Measurements from ENCODE around the gene C7orf33. TPM values are rescaled to one million over a fixed set of nuclear protein-coding genes. Genes with fewer than 3 reads are reported as not detected.

The C7orf33 gene
- total RNA-seq, 3 donors from 2014 or later (not counting 1 experiment from before 2014, with no cell fraction given): not detected

DNA sequence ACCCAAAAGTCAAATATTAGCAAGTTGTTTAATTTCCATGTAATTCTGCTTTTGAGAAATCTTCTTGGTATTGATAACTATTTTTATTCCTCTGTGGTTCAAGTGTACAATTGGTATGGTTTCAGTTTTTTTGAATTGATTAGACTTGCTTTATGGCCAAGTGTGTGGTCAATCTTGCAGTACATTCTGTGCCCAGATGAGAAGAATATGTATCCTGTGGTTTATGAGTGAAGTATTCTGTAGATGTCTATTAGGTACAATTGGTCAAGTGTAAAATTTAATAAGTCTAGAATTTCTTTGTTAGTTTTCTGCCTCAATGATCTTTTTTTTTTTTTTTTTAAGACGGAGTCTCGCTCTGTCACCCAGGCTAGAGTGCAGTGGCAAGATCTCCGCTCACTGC is 36.6 kb upstream of the C7orf33 start:
- no peak overlapping the region for H3K4me3 Mint-ChIP-seq
- Histone ChIP-seq H3K4me1 (ENCODE audit: control insufficient read depth, insufficient read depth, low read length) (no peaks in the 10 kb centered on the region), H3K27me3 (ENCODE audit: control insufficient read depth, insufficient read depth, low read length) (no peaks in the 10 kb centered on the region), H3K27ac (ENCODE audit: low read length) (no peak overlapping the region), H3K9me3 (ENCODE audit: control insufficient read depth, insufficient read depth, low read length) (no peaks in the 10 kb centered on the region), H3K36me3 (ENCODE audit: control insufficient read depth, insufficient read depth, low read length) (no peaks in the 10 kb centered on the region), H3K4me3 (ENCODE audit: low read length) (no peak overlapping the region)
- TF ChIP-seq, protein P1, sequence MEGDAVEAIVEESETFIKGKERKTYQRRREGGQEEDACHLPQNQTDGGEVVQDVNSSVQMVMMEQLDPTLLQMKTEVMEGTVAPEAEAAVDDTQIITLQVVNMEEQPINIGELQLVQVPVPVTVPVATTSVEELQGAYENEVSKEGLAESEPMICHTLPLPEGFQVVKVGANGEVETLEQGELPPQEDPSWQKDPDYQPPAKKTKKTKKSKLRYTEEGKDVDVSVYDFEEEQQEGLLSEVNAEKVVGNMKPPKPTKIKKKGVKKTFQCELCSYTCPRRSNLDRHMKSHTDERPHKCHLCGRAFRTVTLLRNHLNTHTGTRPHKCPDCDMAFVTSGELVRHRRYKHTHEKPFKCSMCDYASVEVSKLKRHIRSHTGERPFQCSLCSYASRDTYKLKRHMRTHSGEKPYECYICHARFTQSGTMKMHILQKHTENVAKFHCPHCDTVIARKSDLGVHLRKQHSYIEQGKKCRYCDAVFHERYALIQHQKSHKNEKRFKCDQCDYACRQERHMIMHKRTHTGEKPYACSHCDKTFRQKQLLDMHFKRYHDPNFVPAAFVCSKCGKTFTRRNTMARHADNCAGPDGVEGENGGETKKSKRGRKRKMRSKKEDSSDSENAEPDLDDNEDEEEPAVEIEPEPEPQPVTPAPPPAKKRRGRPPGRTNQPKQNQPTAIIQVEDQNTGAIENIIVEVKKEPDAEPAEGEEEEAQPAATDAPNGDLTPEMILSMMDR (IDR thresholded peaks at IDR 0.05): no peak
- intact Hi-C loops (cut with micrococcal nuclease): no loop called here
- no peak for ATAC-seq
- no peak for DNase-seq
- no peak overlapping the region for H3K27ac Mint-ChIP-seq
- H3K4me1 Mint-ChIP-seq: peaks cover 5 to 6% of the 10 kb centered on the region in 2 donors
- WGBS (ENCODE audit: insufficient coverage): 100% methylated on average over 3 of the region's 3 CpGs
- H3K27me3 Mint-ChIP-seq (ENCODE audit: low read depth in 2 of 2): peaks cover 6 to 8% of the 10 kb centered on the region in 2 donors
- H3K36me3 Mint-ChIP-seq: no peaks in the 10 kb centered on the region
- H3K9me3 Mint-ChIP-seq: peaks cover 0 to 2% of the 10 kb centered on the region in 2 donors

DNA sequence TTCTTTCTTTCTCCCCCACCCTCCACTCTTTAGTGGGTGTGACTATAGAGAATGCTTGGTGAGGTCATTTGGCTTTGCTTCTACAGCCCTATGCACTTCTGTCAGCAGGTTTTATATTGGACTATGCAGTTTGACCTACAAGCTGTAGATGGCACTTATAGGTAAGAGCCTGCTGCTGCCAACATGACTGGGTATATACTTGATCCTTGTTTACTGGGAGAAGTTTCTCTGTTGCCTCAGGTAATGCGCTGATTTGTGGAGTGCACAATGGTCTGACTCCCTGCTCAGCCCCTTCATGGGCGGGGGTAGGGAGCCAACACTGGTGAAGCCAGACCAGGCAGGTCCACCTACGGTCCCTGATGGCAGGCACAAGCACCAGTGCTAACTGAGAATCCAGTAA is 33.7 kb upstream of the C7orf33 start:
- no peaks in the 10 kb centered on the region for H3K9me3 ChIP-seq (ENCODE audit: control insufficient read depth, insufficient read depth, low read length)
- 97% methylated on average over 3 of the region's 3 CpGs for WGBS (ENCODE audit: insufficient coverage)

DNA sequence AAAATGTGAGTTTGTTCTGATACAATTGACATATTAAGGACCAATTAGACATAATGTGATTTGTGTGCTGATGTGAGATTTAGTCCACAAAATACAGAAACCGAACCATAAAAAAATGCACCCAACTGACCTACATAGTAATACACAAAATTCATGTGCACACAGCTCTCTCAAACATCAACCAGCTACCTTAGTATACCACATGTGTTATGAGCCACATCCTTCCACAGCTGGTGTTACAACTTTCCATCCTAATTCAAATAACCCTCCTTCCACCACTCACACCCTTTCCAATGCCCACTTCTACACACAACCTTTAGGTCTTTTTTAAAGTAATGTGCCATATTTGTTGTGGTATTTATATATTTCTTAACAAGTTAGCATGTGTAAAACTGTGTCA is 31.7 kb upstream of the C7orf33 start:
- H3K27me3 ChIP-seq (ENCODE audit: control insufficient read depth, insufficient read depth, low read length): no peaks in the 10 kb centered on the region
- H3K27ac Mint-ChIP-seq: peak overlapping the region in 1 of 2 donors; percentile 11
- H3K9me3 ChIP-seq (ENCODE audit: control insufficient read depth, insufficient read depth, low read length): no peaks in the 10 kb centered on the region
- peaks cover 14 to 22% of the 10 kb centered on the region in 2 donors for H3K4me1 Mint-ChIP-seq
- peak overlapping the region; percentile 29 for H3K4me3 Mint-ChIP-seq
- intact Hi-C loops (cut with micrococcal nuclease): no loop called here
- peaks cover 2% of the 10 kb centered on the region for H3K4me1 ChIP-seq (ENCODE audit: control insufficient read depth, insufficient read depth, low read length)
- TF ChIP-seq, protein P1 (IDR thresholded peaks at IDR 0.05): no peak
- no peaks in the 10 kb centered on the region for H3K36me3 Mint-ChIP-seq
- no peak overlapping the region for H3K27ac ChIP-seq (ENCODE audit: low read length)
- DNase-seq (no peak), ATAC-seq (peak; percentile 47 to 88 (median 63))
- H3K9me3 Mint-ChIP-seq: no peaks in the 10 kb centered on the region
- WGBS (ENCODE audit: insufficient coverage): 57% methylated on average over 1 of the region's 1 CpG
- H3K4me3 ChIP-seq (ENCODE audit: low read length): no peak overlapping the region
- peaks cover 8 to 9% of the 10 kb centered on the region in 2 donors for H3K27me3 Mint-ChIP-seq (ENCODE audit: low read depth in 2 of 2)
- no peaks in the 10 kb centered on the region for H3K36me3 ChIP-seq (ENCODE audit: control insufficient read depth, insufficient read depth, low read length)

More for the DNA sequence above, 33.7 kb upstream of the C7orf33 start:
- H3K9me3 Mint-ChIP-seq: no peaks in the 10 kb centered on the region
- H3K36me3 Mint-ChIP-seq: no peaks in the 10 kb centered on the region
- peaks cover 8 to 9% of the 10 kb centered on the region in 2 donors for H3K27me3 Mint-ChIP-seq (ENCODE audit: low read depth in 2 of 2)
- DNase-seq (no peak), ATAC-seq (no peak)
- Histone ChIP-seq H3K27ac (ENCODE audit: low read length) (no peak overlapping the region), H3K4me1 (ENCODE audit: control insufficient read depth, insufficient read depth, low read length) (no peaks in the 10 kb centered on the region), H3K27me3 (ENCODE audit: control insufficient read depth, insufficient read depth, low read length) (no peaks in the 10 kb centered on the region), H3K4me3 (ENCODE audit: low read length) (no peak overlapping the region), H3K36me3 (ENCODE audit: control insufficient read depth, insufficient read depth, low read length) (no peaks in the 10 kb centered on the region)
- TF ChIP-seq, protein P1 (IDR thresholded peaks at IDR 0.05): no peak
- peaks cover 12 to 18% of the 10 kb centered on the region in 2 donors for H3K4me1 Mint-ChIP-seq
- H3K27ac Mint-ChIP-seq: no peak overlapping the region
- intact Hi-C loops (cut with micrococcal nuclease): no loop called here
- no peak overlapping the region for H3K4me3 Mint-ChIP-seq

DNA sequence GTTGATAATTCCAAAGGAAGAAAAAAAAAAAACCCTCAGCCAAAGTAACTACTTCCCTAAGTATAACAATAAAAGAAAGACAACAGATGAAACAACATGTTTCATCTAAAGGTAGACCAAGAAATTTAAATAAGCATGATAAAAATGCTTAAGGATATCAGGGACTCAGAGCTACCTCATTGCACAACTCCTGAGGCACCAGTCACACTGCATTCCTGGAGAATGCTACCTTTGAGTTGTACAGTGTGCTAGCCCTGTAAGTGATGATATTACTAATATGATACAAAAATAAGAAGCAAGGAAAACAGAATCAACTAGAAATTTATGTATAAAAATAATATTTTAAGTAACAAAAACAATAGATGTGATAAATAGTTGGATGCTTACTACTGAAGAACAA is 29.5 kb upstream of the C7orf33 start:
- TF ChIP-seq, protein P1 (IDR thresholded peaks at IDR 0.05): no peak
- intact Hi-C loops (cut with micrococcal nuclease): no loop called here
- no peaks in the 10 kb centered on the region for H3K36me3 Mint-ChIP-seq

More for the DNA sequence above, 29.5 kb upstream of the C7orf33 start:
- Histone ChIP-seq H3K27ac (ENCODE audit: low read length) (no peak overlapping the region), H3K27me3 (ENCODE audit: control insufficient read depth, insufficient read depth, low read length) (no peaks in the 10 kb centered on the region), H3K36me3 (ENCODE audit: control insufficient read depth, insufficient read depth, low read length) (no peaks in the 10 kb centered on the region), H3K9me3 (ENCODE audit: control insufficient read depth, insufficient read depth, low read length) (no peaks in the 10 kb centered on the region), H3K4me1 (ENCODE audit: control insufficient read depth, insufficient read depth, low read length) (peaks cover 7% of the 10 kb centered on the region), H3K4me3 (ENCODE audit: low read length) (no peak overlapping the region)
- Mint-ChIP-seq H3K27me3 (ENCODE audit: low read depth in 2 of 2) (peaks cover 7 to 9% of the 10 kb centered on the region in 2 donors), H3K9me3 (no peaks in the 10 kb centered on the region), H3K27ac (no peak overlapping the region), H3K4me3 (no peak overlapping the region), H3K4me1 (peaks cover 23 to 32% of the 10 kb centered on the region in 2 donors)
- no peak for DNase-seq
- no peak for ATAC-seq
